IMR-90 (cell line): ENCODE results near the gene PLCB4. TPM values are rescaled to one million over a fixed set of nuclear protein-coding genes. Genes with fewer than 3 reads are reported as not detected.

ENCODE experiments used
- ATAC-seq: fragments of 200-7000 bp; cut with Tn5 transposase; 2 replicates; pipeline ENCODE4 v1.9.1; 2020; ENCODE audit warnings: low read depth, mild to moderate bottlenecking, moderate library complexity
- BruUV-seq: library from RNA; stranded (reverse); fragments of 400-500 nt; replicated peaks from 2 replicates; lab custom pipeline; 2021; lab: Mats Ljungman, UMichigan
- CTCF ChIA-PET: fragments of 300-600 bp; formaldehyde crosslinking; extraction: SDS; loops from one replicate; lab custom pipeline; 2021; ENCODE audit warnings: antibody characterized with exemption; lab: Yijun Ruan, JAX
- POLR2A ChIA-PET: fragments of 300-600 bp; sonication (Branson Sonifier 250); formaldehyde crosslinking; loops from one replicate; lab custom pipeline; 2022; ENCODE audit warnings: antibody characterized with exemption; ENCODE audit not compliant: unreplicated experiment; lab: Charles Lee
- DNase-seq: peaks from one replicate; pipeline ENCODE4 v3.0.0; 2013
- H2AFZ ChIP-seq: replicated peaks from 2 replicates; pipeline ENCODE3; 2013; ENCODE audit warnings: low read length, mild to moderate bottlenecking; ENCODE audit not compliant: poor library complexity
- H2AK5ac ChIP-seq: 2 replicates; pipeline ENCODE4 v1.6.1; 2013; ENCODE audit warnings: low read depth, low read length, inconsistent platforms
- H2AK9ac ChIP-seq: replicated peaks from 2 replicates; pipeline ENCODE3; 2013; ENCODE audit warnings: mild to moderate bottlenecking, low read depth, low read length, moderate library complexity; ENCODE audit not compliant: poor library complexity
- H2BK120ac ChIP-seq: 2 replicates; pipeline ENCODE4 v1.6.1; 2013; ENCODE audit warnings: low read depth, low read length, inconsistent platforms
- H2BK15ac ChIP-seq: 3 replicates; pipeline ENCODE4 v1.6.1; 2013; ENCODE audit warnings: low read depth, low read length, inconsistent platforms
- H2BK20ac ChIP-seq: 2 replicates; pipeline ENCODE4 v1.6.1; 2013; ENCODE audit warnings: low read depth, mild to moderate bottlenecking, inconsistent platforms, low read length, moderate library complexity
- H2BK5ac ChIP-seq: 2 replicates; pipeline ENCODE4 v1.6.1; 2013; ENCODE audit warnings: mild to moderate bottlenecking, low read depth, low read length, inconsistent platforms; ENCODE audit not compliant: poor library complexity, severe bottlenecking
- H3K14ac ChIP-seq: replicated peaks from 2 replicates; pipeline ENCODE4 v1.6.1; 2013; ENCODE audit warnings: low read depth, low read length, inconsistent platforms
- H3K18ac ChIP-seq: 2 replicates; pipeline ENCODE4 v1.6.1; 2013; ENCODE audit warnings: low read depth, low read length, control low read depth
- H3K23ac ChIP-seq: 2 replicates; pipeline ENCODE4 v1.6.1; 2013; ENCODE audit warnings: low read depth, low read length, inconsistent platforms
- H3K27ac ChIP-seq: 2 replicates; pipeline ENCODE4 v1.5.1; 2013; ENCODE audit warnings: mild to moderate bottlenecking, control low read depth, low read length; ENCODE audit not compliant: insufficient read depth
- H3K27me3 ChIP-seq: 2 replicates; pipeline ENCODE4 v1.6.1; 2013; ENCODE audit warnings: low read length; ENCODE audit not compliant: control insufficient read depth, insufficient read depth
- H3K36me3 ChIP-seq: 2 replicates; pipeline ENCODE4 v1.6.1; 2013; ENCODE audit warnings: low read length, mixed read lengths; ENCODE audit not compliant: control insufficient read depth, insufficient read depth
- H3K4ac ChIP-seq: 2 replicates; pipeline ENCODE4 v1.6.1; 2013; ENCODE audit warnings: low read depth, low read length, inconsistent platforms
- H3K4me1 ChIP-seq: 2 replicates; pipeline ENCODE4 v1.6.1; 2013; ENCODE audit warnings: low read length, mixed read lengths; ENCODE audit not compliant: control insufficient read depth, insufficient read depth
- H3K4me2 ChIP-seq: 2 replicates; pipeline ENCODE4 v1.6.1; 2013; ENCODE audit warnings: low read depth, mild to moderate bottlenecking, control low read depth, low read length, moderate library complexity
- H3K4me3 ChIP-seq: 2 replicates; pipeline ENCODE4 v1.5.1; 2013; ENCODE audit warnings: low read depth, mild to moderate bottlenecking, control low read depth, low read length, moderate library complexity; ENCODE audit not compliant: insufficient read depth
- H3K56ac ChIP-seq: 2 replicates; pipeline ENCODE4 v1.6.1; 2013; ENCODE audit warnings: low read length, inconsistent platforms; ENCODE audit not compliant: insufficient read depth; ENCODE audit errors: extremely low read depth
- H3K79me1 ChIP-seq, 2 experiments: 2 replicates each; pipeline ENCODE4 v1.6.1; 2013; ENCODE audit warnings: low read length in 2 of 2, inconsistent platforms in 1 of 2, low read depth in 1 of 2
- H3K9ac ChIP-seq: 2 replicates; pipeline ENCODE4 v1.6.1; 2013; ENCODE audit warnings: low read depth, low read length, control low read depth
- H3K9me1 ChIP-seq: 2 replicates; pipeline ENCODE4 v1.6.1; 2013; ENCODE audit warnings: low read length, inconsistent platforms; ENCODE audit not compliant: insufficient read depth
- H3K9me3 ChIP-seq: 2 replicates; pipeline ENCODE4 v1.6.1; 2013; ENCODE audit warnings: low read length; ENCODE audit not compliant: control insufficient read depth, insufficient read depth
- H4K20me1 ChIP-seq: 2 replicates; pipeline ENCODE4 v1.6.1; 2013; ENCODE audit warnings: low read length, inconsistent platforms; ENCODE audit not compliant: insufficient read depth
- H4K5ac ChIP-seq: 2 replicates; pipeline ENCODE4 v1.6.1; 2013; ENCODE audit warnings: mild to moderate bottlenecking, low read depth, low read length, control low read depth
- H4K8ac ChIP-seq, 2 experiments: 2 replicates each; pipeline ENCODE4 v1.6.1; 2013; ENCODE audit warnings: low read depth in 2 of 2, low read length in 2 of 2, control low read depth in 1 of 2, inconsistent platforms in 1 of 2
- H4K91ac ChIP-seq: 2 replicates; pipeline ENCODE4 v1.6.1; 2013; ENCODE audit warnings: low read depth, low read length, inconsistent platforms; ENCODE audit not compliant: insufficient read depth
- BHLHE40 ChIP-seq: fragments of 150-350 bp; IDR thresholded peaks from 2 replicates; pipeline ENCODE4 v1.6.1; 2016; ENCODE audit warnings: mild to moderate bottlenecking, low read depth, low read length
- CEBPB ChIP-seq: IDR thresholded peaks from 2 replicates; pipeline ENCODE4 v1.6.1; 2012; ENCODE audit warnings: low read depth, low read length, improper control_type of control experiment
- CTCF ChIP-seq: conservative IDR thresholded peaks from 2 replicates; pipeline ENCODE4 v1.5.1; 2012; ENCODE audit warnings: mild to moderate bottlenecking, low read depth, low read length, improper control_type of control experiment
- ELK1 ChIP-seq: fragments of 150-350 bp; IDR thresholded peaks from 2 replicates; pipeline ENCODE4 v1.6.1; 2016; ENCODE audit warnings: low read depth, mild to moderate bottlenecking, low read length, moderate library complexity, borderline replicate concordance
- MAFK ChIP-seq: IDR thresholded peaks from 2 replicates; pipeline ENCODE4 v1.6.1; 2012; ENCODE audit warnings: low read depth, low read length, improper control_type of control experiment
- MAZ ChIP-seq: IDR thresholded peaks from 2 replicates; pipeline ENCODE4 v1.6.1; 2012; ENCODE audit warnings: low read depth, mild to moderate bottlenecking, low read length, improper control_type of control experiment, moderate library complexity, borderline replicate concordance
- MXI1 ChIP-seq: IDR thresholded peaks from 2 replicates; pipeline ENCODE4 v1.6.1; 2012; ENCODE audit warnings: low read depth, mild to moderate bottlenecking, low read length, moderate library complexity, borderline replicate concordance
- RCOR1 ChIP-seq: IDR thresholded peaks from 2 replicates; pipeline ENCODE4 v1.6.1; 2012; ENCODE audit warnings: mild to moderate bottlenecking, low read length, improper control_type of control experiment; ENCODE audit not compliant: insufficient replicate concordance
- SMC3 ChIP-seq: fragments of 150-350 bp; IDR thresholded peaks from 2 replicates; pipeline ENCODE4 v1.6.1; 2016; ENCODE audit warnings: low read depth, mild to moderate bottlenecking, antibody characterized with exemption, low read length, moderate library complexity
- USF2 ChIP-seq: fragments of 150-350 bp; IDR thresholded peaks from 2 replicates; pipeline ENCODE4 v1.6.1; 2017; ENCODE audit warnings: mild to moderate bottlenecking, antibody characterized with exemption, low read length, low read depth
- WGBS, 2 experiments: methylation state at CpG; one replicate each; pipeline versions ENCODE4 v1.1.5 to v1.1.7; 2013; ENCODE audit warnings: missing lambda C conversion rate in 2 of 2; ENCODE audit not compliant: insufficient read length in 1 of 2; ENCODE audit errors: extremely low coverage in 2 of 2; 5-methylcytosine and 5-hydroxymethylcytosine counted together
- dilution Hi-C: fragments of 300-500 bp; cut with HindIII; formaldehyde crosslinking; loops from one replicate; pipeline ENCODE4 v1.14.3; 2018; ENCODE audit warnings: low sequenced_read_pairs; ENCODE audit not compliant: unreplicated experiment
- in situ Hi-C: fragments of 300-500 bp; cut with MboI; formaldehyde crosslinking; loops from 3 replicates; pipeline ENCODE4 v1.14.3; 2019; ENCODE audit warnings: low sequenced_read_pairs, inconsistent platforms, mixed read lengths
- intact Hi-C: fragments of 100-400 bp; cut with micrococcal nuclease; formaldehyde crosslinking; loops from 2 replicates; pipeline ENCODE4 v1.10.0; 2022
- polyA plus RNA-seq, 3 experiments: library from polyadenylated mRNA; depleted of rRNA; stranded (reverse); fragments of >200 nt; gene quantifications; 2 replicates each; pipeline ENCODE4 v1.2.3, GENCODE V29; 2012; ENCODE audit warnings: low replicate concordance in 1 of 3
- total RNA-seq: library from RNA; depleted of rRNA; stranded (reverse); fragments of >200 nt; gene quantifications from 2 replicates; pipeline ENCODE4 v1.2.3, GENCODE V29; 2012

PLCB4 gene
- total and polyA plus RNA-seq, 2 of the 4 experiments (the other 2 are of a cell fraction), result 12.5 to 24.0 TPM

GRCh38 chr20:9040863-9041524 lies 27.9 kb upstream of the PLCB4 start:
- Histone ChIP-seq H2BK120ac (peak overlapping the region; percentile 39), H2AFZ (no peak overlapping the region), H4K91ac (peak overlapping the region; percentile 19; the same call in 1 of the 2 replicates), H3K4me3 (no peak overlapping the region), H2BK15ac (peak overlapping the region; percentile 17; the same call in 1 of the 3 replicates), H3K18ac (peak overlapping the region; percentile 91; the same call in 1 of the 2 replicates), H4K5ac (peak overlapping the region; percentile 30; the same call in 1 of the 2 replicates), H3K4ac (peak overlapping the region; percentile 14; the same call in 1 of the 2 replicates), H3K4me1 (peaks cover 5% of the 10 kb centered on the region; the same call in 1 of the 2 replicates), H3K79me1 (peaks cover 0 to 12% of the 10 kb centered on the region in 2 experiments; a peak in 1 of 4 replicates), H3K14ac (peak overlapping the region; percentile 59; the same call in 1 of the 2 replicates), H2AK5ac (no peak overlapping the region), H4K20me1 (no peaks in the 10 kb centered on the region), H3K56ac (peak overlapping the region; percentile 18; the same call in 1 of the 2 replicates), H3K23ac (peak overlapping the region; percentile 24), H3K4me2 (peak overlapping the region; percentile 43; the same call in 1 of the 2 replicates), H3K36me3 (no peaks in the 10 kb centered on the region), H2BK5ac (peak overlapping the region; percentile 93), H3K27ac (no peak overlapping the region), H3K9me3 (no peaks in the 10 kb centered on the region), H3K9me1 (peaks cover 8% of the 10 kb centered on the region), H4K8ac (peak overlapping the region in 1 of 2 experiments; percentile 14; a peak in 2 of 4 replicates), H2AK9ac (no peak overlapping the region), H3K9ac (no peak overlapping the region), H3K27me3 (no peaks in the 10 kb centered on the region), H2BK20ac (peak overlapping the region; percentile 82)
- ATAC-seq, result peak; percentile 92
- peak; percentile 86 for DNase-seq
- TF ChIP-seq BHLHE40 (0 out of 2 replicates have a peak, but pooled peaks have one; percentile 3), RCOR1 (no peak), MAFK (peak; percentile 36; the same call in 1 of the 2 replicates), MAZ (no peak), ELK1 (no peak), CEBPB (peak; percentile 61), MXI1 (no peak), USF2 (no peak), CTCF (no peak), SMC3 (no peak)
- in situ Hi-C loops, result no loop called here
- intact Hi-C loops, result no loop called here
- dilution Hi-C loops, result no loop called here
- no CpG with 5 or more reads among the region's 1 CpG for WGBS, 2 experiments
- POLR2A ChIA-PET, result no interaction called here
- no TSS peak for BruUV-seq
- CTCF ChIA-PET, result interaction anchor here (0.8 kb wide), 1 partner anchor 187 kb away, joined by 4 read pairs; no protein-coding TSS in a partner anchor
